H9 (cell line): Measurements from ENCODE around the gene NHS. TPM values are rescaled to one million over a fixed set of nuclear protein-coding genes. Genes with fewer than 3 reads are reported as not detected.

Source experiments
- DNase-seq: peaks from one replicate; pipeline ENCODE4 v3.0.0-alpha.2; 2017
- H2AFZ ChIP-seq: one replicate; pipeline ENCODE4 v1.6.1; 2013; ENCODE audit warnings: mild to moderate bottlenecking, low read length, control low read depth, moderate library complexity
- H2AK5ac ChIP-seq: 2 replicates; pipeline ENCODE4 v1.6.1; 2013; ENCODE audit warnings: low read length, control low read depth, mixed read lengths; ENCODE audit not compliant: insufficient read length
- H2BK120ac ChIP-seq: one replicate; pipeline ENCODE4 v1.6.1; 2013; ENCODE audit warnings: low read depth, mild to moderate bottlenecking, low read length, control low read depth, inconsistent platforms; ENCODE audit not compliant: poor library complexity, severe bottlenecking
- H2BK12ac ChIP-seq: 2 replicates; pipeline ENCODE4 v1.6.1; 2013; ENCODE audit warnings: low read length, control low read depth, mixed read lengths, low read depth; ENCODE audit not compliant: insufficient read length
- H2BK15ac ChIP-seq: 2 replicates; pipeline ENCODE4 v1.6.1; 2013; ENCODE audit warnings: low read depth, low read length, control low read depth
- H2BK20ac ChIP-seq: one replicate; pipeline ENCODE4 v1.6.1; 2013; ENCODE audit warnings: low read depth, mild to moderate bottlenecking, low read length, control low read depth, inconsistent platforms; ENCODE audit not compliant: poor library complexity, severe bottlenecking
- H2BK5ac ChIP-seq: 2 replicates; pipeline ENCODE4 v1.6.1; 2013; ENCODE audit warnings: low read length, control low read depth, mixed read lengths; ENCODE audit not compliant: insufficient read length
- H3K14ac ChIP-seq: 2 replicates; pipeline ENCODE4 v1.6.1; 2013; ENCODE audit warnings: low read length, control low read depth; ENCODE audit not compliant: insufficient read depth
- H3K18ac ChIP-seq: 2 replicates; pipeline ENCODE4 v1.6.1; 2013; ENCODE audit warnings: low read depth, mild to moderate bottlenecking, mixed read lengths, low read length, control low read depth; ENCODE audit not compliant: insufficient read length
- H3K23ac ChIP-seq: 2 replicates; pipeline ENCODE4 v1.6.1; 2013; ENCODE audit warnings: low read length, control low read depth, mixed read lengths, low read depth; ENCODE audit not compliant: insufficient read length
- H3K23me2 ChIP-seq: 2 replicates; pipeline ENCODE4 v1.6.1; 2013; ENCODE audit warnings: low read depth, mild to moderate bottlenecking, mixed read lengths, low read length, control low read depth; ENCODE audit not compliant: insufficient read length, poor library complexity, severe bottlenecking
- H3K27ac ChIP-seq: 2 replicates; pipeline ENCODE4 v1.5.1; 2013; ENCODE audit warnings: low read length, control low read depth, mixed read lengths, low read depth; ENCODE audit not compliant: insufficient read length
- H3K27me3 ChIP-seq: 2 replicates; pipeline ENCODE4 v1.6.1; 2013; ENCODE audit warnings: low read length, control low read depth, inconsistent platforms; ENCODE audit not compliant: insufficient read depth
- H3K4ac ChIP-seq: 2 replicates; pipeline ENCODE4 v1.6.1; 2013; ENCODE audit warnings: low read depth, mild to moderate bottlenecking, control low read depth, inconsistent platforms, low read length, moderate library complexity
- H3K4me1 ChIP-seq: 2 replicates; pipeline ENCODE4 v1.6.1; 2013; ENCODE audit warnings: low read length, control low read depth, inconsistent platforms; ENCODE audit not compliant: insufficient read depth
- H3K4me2 ChIP-seq: 2 replicates; pipeline ENCODE4 v1.6.1; 2013; ENCODE audit warnings: low read length, control low read depth, mixed read lengths; ENCODE audit not compliant: insufficient read length, insufficient read depth
- H3K56ac ChIP-seq: 2 replicates; pipeline ENCODE4 v1.6.1; 2013; ENCODE audit warnings: low read depth, mild to moderate bottlenecking, mixed read lengths, low read length, control low read depth; ENCODE audit not compliant: insufficient read length
- H3K79me1 ChIP-seq: 2 replicates; pipeline ENCODE4 v1.6.1; 2013; ENCODE audit warnings: low read depth, mild to moderate bottlenecking, moderate library complexity, low read length, control low read depth, inconsistent platforms; ENCODE audit not compliant: insufficient read depth, poor library complexity, severe bottlenecking
- H3K79me2 ChIP-seq: 2 replicates; pipeline ENCODE4 v1.6.1; 2013; ENCODE audit warnings: low read length, control low read depth, inconsistent platforms; ENCODE audit not compliant: insufficient read depth
- H3K9ac ChIP-seq: 2 replicates; pipeline ENCODE4 v1.6.1; 2013; ENCODE audit warnings: low read length, control low read depth, mixed read lengths; ENCODE audit not compliant: insufficient read length; ENCODE audit errors: extremely low read depth
- H3K9me3 ChIP-seq: one replicate; pipeline ENCODE4 v1.6.1; 2013; ENCODE audit warnings: low read depth, low read length, inconsistent platforms; ENCODE audit not compliant: control insufficient read depth
- H3T11ph ChIP-seq: one replicate; pipeline ENCODE4 v1.6.1; 2013; ENCODE audit warnings: mild to moderate bottlenecking, low read length, control low read depth, inconsistent platforms
- H4K20me1 ChIP-seq: one replicate; pipeline ENCODE4 v1.6.1; 2013; ENCODE audit not compliant: control insufficient read depth, insufficient read length, insufficient read depth
- H4K5ac ChIP-seq: 2 replicates; pipeline ENCODE4 v1.6.1; 2013; ENCODE audit warnings: low read depth, mild to moderate bottlenecking, mixed read lengths, low read length, control low read depth; ENCODE audit not compliant: insufficient read length
- H4K8ac ChIP-seq: replicated peaks from 2 replicates; pipeline ENCODE4 v1.6.1; 2013; ENCODE audit warnings: low read length, control low read depth, mixed read lengths, low read depth; ENCODE audit not compliant: insufficient read length
- H4K91ac ChIP-seq: 2 replicates; pipeline ENCODE4 v1.6.1; 2013; ENCODE audit warnings: low read depth, mild to moderate bottlenecking, moderate library complexity, mixed read lengths, low read length, control low read depth; ENCODE audit not compliant: insufficient read length
- H3K27ac Mint-ChIP-seq, 3 experiments: 2 replicates in 2 of 3; 3 replicates in 1 of 3; pipeline ENCODE4 v1.8.0; 2020 to 2021; ENCODE audit warnings: mixed read lengths in 3 of 3, mild to moderate bottlenecking in 1 of 3, moderate library complexity in 1 of 3
- H3K27me3 Mint-ChIP-seq: 2 replicates; pipeline ENCODE4 v1.8.0; 2021; ENCODE audit warnings: low read depth, mild to moderate bottlenecking, moderate library complexity, mixed read lengths
- H3K36me3 Mint-ChIP-seq, 3 experiments: 2 replicates in 2 of 3; 3 replicates in 1 of 3; pipeline ENCODE4 v1.8.0; 2020 to 2021; ENCODE audit warnings: low read depth in 3 of 3, mixed read lengths in 3 of 3; ENCODE audit not compliant: insufficient read depth in 1 of 3
- H3K4me1 Mint-ChIP-seq, 2 experiments: 2 replicates each; pipeline ENCODE4 v1.8.0; 2020; ENCODE audit warnings: mixed read lengths in 2 of 2
- H3K4me3 Mint-ChIP-seq, 2 experiments: 2 replicates in 1 of 2; 3 replicates in 1 of 2; pipeline ENCODE4 v1.8.0; 2020 to 2021; ENCODE audit warnings: mild to moderate bottlenecking in 2 of 2, mixed read lengths in 2 of 2, moderate library complexity in 1 of 2
- H3K9me3 Mint-ChIP-seq, 2 experiments: 2 replicates in 1 of 2; 3 replicates in 1 of 2; pipeline ENCODE4 v1.8.0; 2020; ENCODE audit warnings: mild to moderate bottlenecking in 2 of 2, mixed read lengths in 2 of 2, moderate library complexity in 1 of 2
- WGBS: extraction: QIAGEN DNeasy Blood & Tissue Kit; methylation state at CpG from one replicate; pipeline ENCODE4 v1.1.7; 2013; ENCODE audit warnings: missing lambda C conversion rate, low lambda C conversion rate, mixed read lengths; ENCODE audit not compliant: insufficient read length; ENCODE audit errors: extremely low coverage; 5-methylcytosine and 5-hydroxymethylcytosine counted together
- total RNA-seq: library from RNA; stranded (reverse); gene quantifications from 2 replicates; pipeline ENCODE4 v1.2.1, GENCODE V29; 2021
- TF ChIP-seq, protein P1 (sequence below): fragments of 200-600 bp; sonication (generic); conservative IDR thresholded peaks from 3 replicates; pipeline ENCODE4 v1.8.0; 2021; ENCODE audit warnings: antibody characterized with exemption, mild to moderate bottlenecking

Gene NHS
- total RNA-seq, 1 experiment from 2014 or later = 8.7 TPM

DNA sequence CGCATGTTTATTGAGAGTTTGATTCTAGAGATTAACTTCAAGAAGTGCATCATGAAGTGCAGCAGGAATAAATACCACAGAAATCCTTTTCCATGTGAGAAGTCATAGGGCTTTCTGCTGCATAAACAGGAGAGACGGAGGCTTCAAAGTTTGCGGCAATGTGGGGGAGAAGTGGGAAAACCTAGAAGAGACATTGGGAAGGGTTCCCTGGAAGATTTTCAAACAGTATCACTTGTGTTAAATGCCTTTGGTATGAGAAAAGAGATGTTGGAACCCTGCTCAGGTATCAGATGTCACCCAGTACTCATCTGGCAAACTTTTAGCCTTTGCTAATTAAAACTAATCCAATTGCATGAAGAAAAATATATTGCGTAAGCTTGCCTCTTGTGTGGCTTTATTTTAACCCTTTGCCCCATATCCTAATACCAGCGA is 15.4 kb downstream of the NHS start:
- no peak for DNase-seq
- H3K79me2 ChIP-seq = no peaks in the 10 kb centered on the region
- WGBS = no CpG with 5 or more reads among the region's 5 CpGs

More for the DNA sequence above, 15.4 kb downstream of the NHS start:
- TF ChIP-seq, protein P1, sequence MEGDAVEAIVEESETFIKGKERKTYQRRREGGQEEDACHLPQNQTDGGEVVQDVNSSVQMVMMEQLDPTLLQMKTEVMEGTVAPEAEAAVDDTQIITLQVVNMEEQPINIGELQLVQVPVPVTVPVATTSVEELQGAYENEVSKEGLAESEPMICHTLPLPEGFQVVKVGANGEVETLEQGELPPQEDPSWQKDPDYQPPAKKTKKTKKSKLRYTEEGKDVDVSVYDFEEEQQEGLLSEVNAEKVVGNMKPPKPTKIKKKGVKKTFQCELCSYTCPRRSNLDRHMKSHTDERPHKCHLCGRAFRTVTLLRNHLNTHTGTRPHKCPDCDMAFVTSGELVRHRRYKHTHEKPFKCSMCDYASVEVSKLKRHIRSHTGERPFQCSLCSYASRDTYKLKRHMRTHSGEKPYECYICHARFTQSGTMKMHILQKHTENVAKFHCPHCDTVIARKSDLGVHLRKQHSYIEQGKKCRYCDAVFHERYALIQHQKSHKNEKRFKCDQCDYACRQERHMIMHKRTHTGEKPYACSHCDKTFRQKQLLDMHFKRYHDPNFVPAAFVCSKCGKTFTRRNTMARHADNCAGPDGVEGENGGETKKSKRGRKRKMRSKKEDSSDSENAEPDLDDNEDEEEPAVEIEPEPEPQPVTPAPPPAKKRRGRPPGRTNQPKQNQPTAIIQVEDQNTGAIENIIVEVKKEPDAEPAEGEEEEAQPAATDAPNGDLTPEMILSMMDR = no peak
- Histone ChIP-seq H3K14ac (no peak overlapping the region), H3K18ac (no peak overlapping the region), H3K27me3 (no peaks in the 10 kb centered on the region), H2BK5ac (no peak overlapping the region), H2AK5ac (no peak overlapping the region), H2BK15ac (no peak overlapping the region), H3K56ac (no peak overlapping the region), H3K27ac (no peak overlapping the region), H3K79me1 (no peaks in the 10 kb centered on the region), H4K5ac (no peak overlapping the region), H3K4ac (no peak overlapping the region), H4K20me1 (no peaks in the 10 kb centered on the region), H3K23ac (no peak overlapping the region), H2BK120ac (no peak overlapping the region), H2BK12ac (no peak overlapping the region), H3K4me2 (no peak overlapping the region), H3K9ac (no peak overlapping the region), H2AFZ (no peak overlapping the region), H4K8ac (no peak overlapping the region), H4K91ac (no peak overlapping the region), H2BK20ac (no peak overlapping the region), H3T11ph (no peak overlapping the region), H3K23me2 (no peaks in the 10 kb centered on the region), H3K4me1 (no peaks in the 10 kb centered on the region; the same call in 1 of the 2 replicates), H3K9me3 (no peaks in the 10 kb centered on the region)
- Mint-ChIP-seq H3K27ac (no peak overlapping the region), H3K4me3 (no peak overlapping the region), H3K36me3 (no peaks in the 10 kb centered on the region; a peak in 1 of 7 replicates), H3K27me3 (peaks cover 2% of the 10 kb centered on the region; the same call in 1 of the 2 replicates), H3K4me1 (peaks cover 6 to 11% of the 10 kb centered on the region in 2 experiments), H3K9me3 (no peaks in the 10 kb centered on the region; a peak in 1 of 5 replicates)
